AG09309 (cell line): ENCODE measurements around the gene KRTAP6-1.

Experiments
- DNase-seq: peaks from one replicate; pipeline ENCODE4 v3.0.0-alpha.2; 2010; ENCODE audit warnings: low read depth
- H3K4me3 ChIP-seq: 2 replicates; pipeline ENCODE4 v1.5.1; 2011; ENCODE audit warnings: mild to moderate bottlenecking, low read depth, low read length, moderate library complexity; ENCODE audit not compliant: control insufficient read depth
- CTCF ChIP-seq: IDR thresholded peaks from 2 replicates; pipeline ENCODE4 v1.5.1; 2011; ENCODE audit warnings: mild to moderate bottlenecking, low read depth, low read length, inconsistent platforms; ENCODE audit not compliant: insufficient read depth, control insufficient read depth; ENCODE audit errors: missing control alignments

KRTAP6-1 gene

GRCh38 chr21:30613836-30614235 is at the start of gene KRTAP6-1:
Gene KRTAP6-1, minus strand, starts transcription at chr21:30613930. Its CDS starts 26 bp downstream, at chr21:30613904.
- H3K4me3 ChIP-seq = no peak within 1 kb of the TSS
- no peak for TF ChIP-seq CTCF
- DNase-seq = no peak

GRCh38 chr21:30652891-30653290 is 39.2 kb upstream of the KRTAP6-1 start:
- DNase-seq = no peak
- no peak for TF ChIP-seq CTCF
- no peak overlapping the region for H3K4me3 ChIP-seq

GRCh38 chr21:30646904-30647414 is 33.2 kb upstream of the KRTAP6-1 start:
- DNase-seq = no peak
- TF ChIP-seq CTCF = no peak
- no peak overlapping the region for H3K4me3 ChIP-seq

GRCh38 chr21:30642564-30642963 is 28.8 kb upstream of the KRTAP6-1 start, which contains the start of gene KRTAP20-3:
Gene KRTAP20-3, plus strand, starts transcription at chr21:30642864.
- no peak for DNase-seq
- no peak within 1 kb of the TSS for H3K4me3 ChIP-seq
- TF ChIP-seq CTCF = no peak

- DNase-seq = no peak
- TF ChIP-seq CTCF = no peak
These were observed 25.0 kb upstream of the KRTAP6-1 start for GRCh38 chr21:30638686-30639085.

GRCh38 chr21:30634906-30635305 is 21.2 kb upstream of the KRTAP6-1 start, which contains the start of gene KRTAP20-2:
Gene KRTAP20-2, plus strand, starts transcription at chr21:30635206. Its CDS starts 58 bp downstream, at chr21:30635264.
- no peak for TF ChIP-seq CTCF
- H3K4me3 ChIP-seq = no peak within 1 kb of the TSS
- DNase-seq = no peak

More at GRCh38 chr21:30638686-30639085, 25.0 kb upstream of the KRTAP6-1 start:
- no peak overlapping the region for H3K4me3 ChIP-seq
